HEK293 (cell line): Measurements from ENCODE around the gene PODN.

Source experiments
- CTCF ChIA-PET: fragments of 350-600 bp; formaldehyde crosslinking; extraction: SDS; loops from one replicate; lab custom pipeline; 2021; ENCODE audit warnings: antibody characterized with exemption; lab: Yijun Ruan, JAX
- POLR2A ChIA-PET: fragments of 300-600 bp; formaldehyde crosslinking; extraction: SDS; loops from one replicate; lab custom pipeline; 2020; ENCODE audit warnings: antibody characterized with exemption, inconsistent platforms; lab: Yijun Ruan, JAX
- H3K27ac ChIP-seq: fragments of 200-500 bp; sonication (Bioruptor generic); 2 replicates; pipeline ENCODE4 v1.5.1; 2014; ENCODE audit warnings: low read depth, low read length, control low read depth, inconsistent platforms; ENCODE audit errors: extremely low read depth
- H3K36me3 ChIP-seq, 2 experiments: fragments of 200-500 bp in 1 of 2; sonication (Bioruptor generic) in 1 of 2; 1 replicate in 1 of 2; 2 replicates in 1 of 2; pipeline ENCODE4 v1.5.1; 2014 to 2017; ENCODE audit warnings: inconsistent platforms in 2 of 2, low read length in 2 of 2; ENCODE audit not compliant: control insufficient read depth in 2 of 2, insufficient read depth in 1 of 2
- H3K4me1 ChIP-seq: fragments of 200-500 bp; sonication (Bioruptor generic); 2 replicates; pipeline ENCODE4 v1.5.1; 2014; ENCODE audit warnings: mild to moderate bottlenecking, low read length, inconsistent platforms; ENCODE audit not compliant: control insufficient read depth, insufficient read depth
- H3K4me3 ChIP-seq: 2 replicates; pipeline ENCODE4 v1.5.1; 2011; ENCODE audit warnings: low read depth, mild to moderate bottlenecking, control low read depth, low read length, moderate library complexity
- H3K9me3 ChIP-seq: fragments of 200-500 bp; sonication (Bioruptor generic); 2 replicates; pipeline ENCODE4 v1.5.1; 2014; ENCODE audit warnings: low read depth, low read length, inconsistent platforms; ENCODE audit not compliant: control insufficient read depth, insufficient read depth
- FEZF1 ChIP-seq: fragments of 450-650 bp; formaldehyde crosslinking; IDR thresholded peaks from 2 replicates; pipeline ENCODE4 v1.5.1; 2016; ENCODE audit warnings: missing biosample characterization, missing genetic modification characterization
- GLI4 ChIP-seq: fragments of 450-650 bp; formaldehyde crosslinking; IDR thresholded peaks from 2 replicates; pipeline ENCODE4 v1.5.1; 2016; ENCODE audit warnings: missing biosample characterization, missing genetic modification characterization
- KLF17 ChIP-seq: fragments of 450-650 bp; formaldehyde crosslinking; IDR thresholded peaks from 2 replicates; pipeline ENCODE4 v1.5.1; 2016; ENCODE audit warnings: missing biosample characterization, missing genetic modification characterization
- PBX3 ChIP-seq: sonication (generic); formaldehyde crosslinking; IDR thresholded peaks from 2 replicates; pipeline ENCODE4 v1.8.1; 2022; ENCODE audit warnings: mild to moderate bottlenecking, moderate library complexity, missing genetic modification reagents
- PRDM10 ChIP-seq: fragments of 450-650 bp; formaldehyde crosslinking; IDR thresholded peaks from 2 replicates; pipeline ENCODE4 v1.5.1; 2016; ENCODE audit warnings: missing biosample characterization, missing genetic modification characterization
- PRDM2 ChIP-seq: fragments of 450-650 bp; formaldehyde crosslinking; IDR thresholded peaks from 2 replicates; pipeline ENCODE4 v1.5.1; 2016; ENCODE audit warnings: missing biosample characterization, missing genetic modification characterization, borderline replicate concordance
- PRDM4 ChIP-seq: fragments of 450-650 bp; formaldehyde crosslinking; IDR thresholded peaks from 2 replicates; pipeline ENCODE4 v1.5.1; 2017; ENCODE audit warnings: missing biosample characterization, missing genetic modification characterization
- PRDM6 ChIP-seq: fragments of 450-650 bp; formaldehyde crosslinking; IDR thresholded peaks from 2 replicates; pipeline ENCODE4 v1.5.1; 2017; ENCODE audit warnings: missing biosample characterization, missing genetic modification characterization
- SP3 ChIP-seq: fragments of 450-650 bp; formaldehyde crosslinking; IDR thresholded peaks from 2 replicates; pipeline ENCODE4 v1.5.1; 2016; ENCODE audit warnings: missing biosample characterization, missing genetic modification characterization
- TSHZ1 ChIP-seq: fragments of 450-650 bp; formaldehyde crosslinking; IDR thresholded peaks from 2 replicates; pipeline ENCODE4 v1.5.1; 2016; ENCODE audit warnings: missing biosample characterization, missing genetic modification characterization, borderline replicate concordance
- ZIC2 ChIP-seq: fragments of 450-650 bp; formaldehyde crosslinking; IDR thresholded peaks from 2 replicates; pipeline ENCODE4 v1.5.1; 2016; ENCODE audit warnings: missing biosample characterization, missing genetic modification characterization
- ZNF114 ChIP-seq: fragments of 450-650 bp; formaldehyde crosslinking; IDR thresholded peaks from 2 replicates; pipeline ENCODE4 v1.5.0; 2017; ENCODE audit warnings: missing biosample characterization, missing genetic modification characterization
- ZNF138 ChIP-seq: fragments of 450-650 bp; formaldehyde crosslinking; IDR thresholded peaks from 2 replicates; pipeline ENCODE4 v1.5.1; 2016; ENCODE audit warnings: missing biosample characterization, missing genetic modification characterization, borderline replicate concordance
- ZNF514 ChIP-seq: fragments of 450-650 bp; formaldehyde crosslinking; IDR thresholded peaks from 2 replicates; pipeline ENCODE4 v1.5.1; 2016; ENCODE audit warnings: missing biosample characterization, missing genetic modification characterization
- ZNF561 ChIP-seq: fragments of 450-650 bp; IDR thresholded peaks from 2 replicates; pipeline ENCODE4 v1.5.1; 2018; ENCODE audit warnings: missing biosample characterization, missing genetic modification characterization, borderline replicate concordance
- ZNF791 ChIP-seq: fragments of 450-650 bp; formaldehyde crosslinking; IDR thresholded peaks from 2 replicates; pipeline ENCODE4 v1.5.1; 2016; ENCODE audit warnings: missing biosample characterization, missing genetic modification characterization

The PODN gene

GRCh38 chr1:53051676-53052075 lies 10.3 kb upstream of the PODN start (continued):
- no peak for TF ChIP-seq PRDM2 (tag by site-specific recombination)
- TF ChIP-seq PRDM10 (tag by site-specific recombination) = no peak
- TF ChIP-seq ZNF561 (tag by site-specific recombination) = no peak
- TF ChIP-seq KLF17 (tag by site-specific recombination) = no peak
- TF ChIP-seq ZIC2 (tag by site-specific recombination) = no peak
- no peak for TF ChIP-seq PBX3 (CRISPR knock-in tag)

GRCh38 chr1:53057127-53057526 lies 4.9 kb upstream of the PODN start:
- H3K9me3 ChIP-seq = no peaks in the 10 kb centered on the region
- peaks cover 0 to 5% of the 10 kb centered on the region in 2 experiments; a peak in 1 of 3 replicates for H3K36me3 ChIP-seq
- H3K4me3 ChIP-seq = no peak overlapping the region
- CTCF ChIA-PET = no interaction called here
- peaks cover 5% of the 10 kb centered on the region; the same call in 1 of the 2 replicates for H3K4me1 ChIP-seq
- POLR2A ChIA-PET = no interaction called here
- no peak overlapping the region for H3K27ac ChIP-seq
- TF ChIP-seq ZNF514 (tag by site-specific recombination) (no peak), ZNF791 (tag by site-specific recombination) (no peak), SP3 (tag by site-specific recombination) (no peak), PRDM4 (tag by site-specific recombination) (no peak), FEZF1 (tag by site-specific recombination) (peak; percentile 57), ZNF114 (tag by site-specific recombination) (no peak), PRDM6 (peak; percentile 55), GLI4 (tag by site-specific recombination) (no peak), ZNF138 (no peak), TSHZ1 (tag by site-specific recombination) (no peak)
